CD14-positive monocyte (primary cell): Measurements from ENCODE around the gene UAP1. TPM values are rescaled to one million over a fixed set of nuclear protein-coding genes. Genes with fewer than 3 reads are reported as not detected.

Source experiments
- DNase-seq, 3 donors: peaks; one replicate each; pipeline ENCODE4 v3.0.0-alpha.2; 2011 to 2022
- H2AFZ ChIP-seq: 2 replicates; pipeline ENCODE4 v1.6.0; 2012; ENCODE audit warnings: mild to moderate bottlenecking, low read depth, low read length, inconsistent platforms; ENCODE audit not compliant: insufficient read depth, poor library complexity, severe bottlenecking
- H3K27ac ChIP-seq, 2 donors: 1 replicate in 1 of 2; 2 replicates in 1 of 2; pipeline ENCODE4 v1.5.1; 2012 to 2013; ENCODE audit warnings: low read length in 2 of 2, control low read depth in 1 of 2, inconsistent platforms in 1 of 2, low read depth in 1 of 2, mild to moderate bottlenecking in 1 of 2
- H3K27me3 ChIP-seq, 2 donors: one replicate each; pipeline versions ENCODE4 v1.6.0 to v1.6.1; 2011 to 2013; ENCODE audit warnings: low read length in 2 of 2; ENCODE audit not compliant: control insufficient read depth in 2 of 2, insufficient read depth in 2 of 2
- H3K36me3 ChIP-seq, 2 donors: replicated peaks in 1 of 2; 1 replicate in 1 of 2; 2 replicates in 1 of 2; pipeline versions ENCODE4 v1.5.1 to v1.6.1; 2012 to 2013; ENCODE audit warnings: low read length in 2 of 2, control low read depth in 1 of 2, inconsistent platforms in 1 of 2, mild to moderate bottlenecking in 1 of 2; ENCODE audit not compliant: insufficient read depth in 2 of 2, control insufficient read depth in 1 of 2
- H3K4me1 ChIP-seq, 2 donors: 1 replicate in 1 of 2; 2 replicates in 1 of 2; pipeline versions ENCODE4 v1.5.1 to v1.6.1; 2012 to 2013; ENCODE audit warnings: low read length in 2 of 2, control low read depth in 1 of 2, inconsistent platforms in 1 of 2, mild to moderate bottlenecking in 1 of 2, moderate library complexity in 1 of 2; ENCODE audit not compliant: insufficient read depth in 2 of 2, control insufficient read depth in 1 of 2
- H3K4me2 ChIP-seq: replicated peaks from 2 replicates; pipeline ENCODE3; 2012; ENCODE audit warnings: low read length, moderate library complexity, mild to moderate bottlenecking; ENCODE audit not compliant: poor library complexity, severe bottlenecking; ENCODE audit errors: extremely low read depth
- H3K4me3 ChIP-seq, 3 experiments: fragments of 200-600 bp in 1 of 3; sonication (generic) in 1 of 3; replicated peaks in 1 of 3; 1 replicate in 2 of 3; 2 replicates in 1 of 3; pipeline ENCODE4 v1.5.1; 2011 to 2013; ENCODE audit warnings: low read length in 3 of 3, mild to moderate bottlenecking in 3 of 3, control low read depth in 2 of 3, low read depth in 2 of 3, inconsistent platforms in 1 of 3, moderate library complexity in 1 of 3
- H3K79me2 ChIP-seq: 2 replicates; pipeline ENCODE4 v1.6.0; 2012; ENCODE audit warnings: mild to moderate bottlenecking, control low read depth, inconsistent platforms, low read length, moderate library complexity; ENCODE audit not compliant: insufficient read depth
- H3K9ac ChIP-seq: 2 replicates; pipeline ENCODE4 v1.6.0; 2017; ENCODE audit warnings: low read length, mild to moderate bottlenecking; ENCODE audit not compliant: insufficient read depth, poor library complexity, severe bottlenecking
- H3K9me3 ChIP-seq, 2 donors: replicated peaks in 1 of 2; 1 replicate in 1 of 2; 2 replicates in 1 of 2; pipeline versions ENCODE4 v1.5.1 to v1.6.1; 2012 to 2013; ENCODE audit warnings: low read length in 2 of 2, control low read depth in 1 of 2; ENCODE audit not compliant: control insufficient read depth in 1 of 2, insufficient read depth in 1 of 2
- H4K20me1 ChIP-seq: 2 replicates; pipeline ENCODE4 v1.6.0; 2012; ENCODE audit warnings: mild to moderate bottlenecking, low read length, control low read depth, moderate library complexity; ENCODE audit not compliant: insufficient read depth
- H3K27ac Mint-ChIP-seq, 7 donors: one replicate each; pipeline ENCODE4 v1.8.0; 2020; ENCODE audit warnings: mild to moderate bottlenecking in 7 of 7, mixed read lengths in 7 of 7, moderate library complexity in 6 of 7, inconsistent platforms in 2 of 7
- H3K27me3 Mint-ChIP-seq, 3 donors: one replicate each; pipeline ENCODE4 v1.8.0; 2021 to 2022; ENCODE audit warnings: low read depth in 3 of 3, mild to moderate bottlenecking in 3 of 3, mixed read lengths in 3 of 3, moderate library complexity in 3 of 3, inconsistent platforms in 1 of 3
- H3K36me3 Mint-ChIP-seq, 2 donors: one replicate each; pipeline ENCODE4 v1.8.0; 2020; ENCODE audit warnings: mixed read lengths in 2 of 2, inconsistent platforms in 1 of 2, mild to moderate bottlenecking in 1 of 2
- H3K4me1 Mint-ChIP-seq: one replicate; pipeline ENCODE4 v1.8.0; 2020; ENCODE audit warnings: mild to moderate bottlenecking, mixed read lengths
- H3K4me3 Mint-ChIP-seq, 2 donors: one replicate each; pipeline ENCODE4 v1.8.0; 2020; ENCODE audit warnings: mild to moderate bottlenecking in 2 of 2, mixed read lengths in 2 of 2, moderate library complexity in 1 of 2
- H3K9me3 Mint-ChIP-seq, 7 donors: one replicate each; pipeline ENCODE4 v1.8.0; 2020 to 2022; ENCODE audit warnings: mixed read lengths in 7 of 7, mild to moderate bottlenecking in 6 of 7, moderate library complexity in 6 of 7, inconsistent platforms in 2 of 7
- CTCF ChIP-seq: fragments of 200-600 bp; IDR thresholded peaks from one replicate; pipeline ENCODE4 v1.8.0; 2022; ENCODE audit warnings: antibody characterized with exemption, mild to moderate bottlenecking
- WGBS: methylation state at CpG from one replicate; pipeline ENCODE4 v1.1.5; 2013; ENCODE audit warnings: missing lambda C conversion rate; ENCODE audit not compliant: insufficient coverage; 5-methylcytosine and 5-hydroxymethylcytosine counted together
- intact Hi-C, 2 donors: fragments of 100-400 bp; cut with micrococcal nuclease; formaldehyde crosslinking; loops; one replicate each; pipeline versions ENCODE4 v1.15.0 to v1.15.1; 2023
- polyA plus RNA-seq, 3 donors: library from polyadenylated mRNA; depleted of rRNA in 1 of 3; unstranded in 2 of 3; stranded (reverse) in 1 of 3; fragments of 300-500 nt in 2 of 3; fragments of >200 nt in 1 of 3; fragmentation: Illumina TruSeq in 2 of 3; gene quantifications; 1 replicate in 2 of 3; 2 replicates in 1 of 3; pipeline ENCODE4 v1.2.3, GENCODE V29; 2012 to 2021

UAP1 gene
- polyA plus RNA-seq, 3 donors = 2.8 to 7.2 (median 5.9) TPM

DNA sequence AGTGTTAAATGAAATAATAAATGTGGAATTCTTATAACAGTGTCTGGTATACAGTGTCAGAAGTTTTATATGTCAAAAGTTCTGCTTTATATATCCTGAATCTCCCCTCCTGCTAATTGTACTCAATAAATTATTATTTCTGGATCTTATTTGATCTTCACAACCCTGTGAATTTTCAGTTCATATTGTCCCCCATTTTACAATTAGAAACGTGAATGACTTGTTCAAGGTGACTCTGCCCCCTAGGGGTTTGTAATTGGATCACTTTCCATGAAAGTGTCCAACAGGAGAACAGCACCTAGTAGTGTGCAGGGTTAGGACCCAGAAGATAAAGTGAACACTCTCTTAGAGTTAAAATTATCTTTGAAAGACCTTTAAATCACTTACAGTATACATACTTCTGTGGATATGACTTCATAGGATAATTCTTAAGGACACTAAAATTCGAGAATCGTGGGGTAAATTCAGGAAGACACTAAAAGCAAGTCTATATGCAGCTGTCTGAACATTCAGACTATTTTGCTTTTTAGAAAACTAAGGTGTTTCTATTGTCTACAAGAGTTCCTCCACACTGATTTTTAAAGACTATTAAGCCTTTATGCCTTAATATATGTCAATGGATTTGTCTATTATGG lies 66.3 kb downstream of the UAP1 start:
- Mint-ChIP-seq H3K27ac (no peak overlapping the region), H3K4me1 (no peaks in the 10 kb centered on the region), H3K36me3 (no peaks in the 10 kb centered on the region), H3K4me3 (no peak overlapping the region), H3K9me3 (peaks cover 0 to 1% (median 0%) of the 10 kb centered on the region in 7 donors), H3K27me3 (peaks cover 0 to 6% (median 4%) of the 10 kb centered on the region in 3 donors)
- Histone ChIP-seq H3K36me3 (no peaks in the 10 kb centered on the region), H3K27ac (no peak overlapping the region), H2AFZ (no peak overlapping the region), H3K9ac (no peak overlapping the region), H3K9me3 (no peaks in the 10 kb centered on the region), H4K20me1 (no peaks in the 10 kb centered on the region), H3K27me3 (no peaks in the 10 kb centered on the region), H3K4me1 (no peaks in the 10 kb centered on the region), H3K4me3 (no peak overlapping the region), H3K79me2 (no peaks in the 10 kb centered on the region), H3K4me2 (no peak overlapping the region)
- intact Hi-C loops = no loop called here
- no CpG with 5 or more reads among the region's 3 CpGs for WGBS
- TF ChIP-seq CTCF = peak; percentile 51
- no peak for DNase-seq

DNA sequence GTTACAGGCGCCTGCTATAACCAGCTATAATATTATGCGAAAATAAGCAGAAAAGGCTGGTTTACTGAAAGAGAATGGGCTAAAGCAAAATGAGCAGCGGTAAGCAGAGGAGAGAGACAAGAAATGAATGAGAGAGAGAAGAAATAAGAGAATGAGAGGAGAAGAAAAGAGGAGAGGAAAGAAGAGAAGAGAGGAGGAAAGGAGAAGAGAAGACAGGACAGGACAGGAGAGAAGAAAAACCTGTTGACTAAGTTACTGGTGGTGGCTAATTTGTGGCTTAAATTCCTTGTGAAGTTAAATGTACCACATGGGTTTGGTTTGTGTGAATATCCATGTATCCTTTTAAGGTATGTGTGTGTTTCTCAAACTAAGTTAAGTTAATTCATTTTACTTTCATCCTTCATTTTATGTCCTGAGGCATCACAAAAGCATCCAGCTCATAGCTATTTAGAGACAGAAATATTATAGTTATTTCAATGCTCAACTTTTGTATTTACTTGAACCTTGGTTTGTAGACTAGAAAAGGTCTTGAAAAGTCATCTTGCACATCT lies 67.6 kb downstream of the UAP1 start:
- no peak overlapping the region for H3K9ac ChIP-seq
- no peaks in the 10 kb centered on the region for H3K27me3 ChIP-seq
- DNase-seq = no peak
- TF ChIP-seq CTCF = no peak
- peaks cover 0 to 1% (median 0%) of the 10 kb centered on the region in 7 donors for H3K9me3 Mint-ChIP-seq
- H3K27me3 Mint-ChIP-seq = peaks cover 0 to 4% (median 4%) of the 10 kb centered on the region in 3 donors
- H3K9me3 ChIP-seq = no peaks in the 10 kb centered on the region
- no peaks in the 10 kb centered on the region for H4K20me1 ChIP-seq
- no peaks in the 10 kb centered on the region for H3K79me2 ChIP-seq
- H3K4me2 ChIP-seq = no peak overlapping the region
- no peak overlapping the region for H3K27ac ChIP-seq
- no peak overlapping the region for H3K27ac Mint-ChIP-seq
- H3K4me1 ChIP-seq = no peaks in the 10 kb centered on the region
- WGBS = 100% methylated on average over 2 of the region's 3 CpGs
- no peak overlapping the region for H3K4me3 Mint-ChIP-seq
- no peak overlapping the region for H2AFZ ChIP-seq
- H3K4me3 ChIP-seq = no peak overlapping the region
- H3K36me3 Mint-ChIP-seq = no peaks in the 10 kb centered on the region
- H3K4me1 Mint-ChIP-seq = no peaks in the 10 kb centered on the region
- no peaks in the 10 kb centered on the region for H3K36me3 ChIP-seq
- intact Hi-C loops = no loop called here
